NCI-H82 treated with DMSO at 0.1 percent for 48 hours (cell line): Measurements from ENCODE around the gene CYP3A7.
"Not testable (repeated sequence)": the region's sequence is repeated elsewhere in the genome, so short reads cannot be mapped to it uniquely, and the experiment has no call there.

Experiments
- DNase-seq: peaks from one replicate; lab custom pipeline; 2025; ENCODE audit not compliant: unreplicated experiment; lab: John Stamatoyannopoulos, UW

Gene CYP3A7

GRCh38 chr7:99734987-99735386 is at the start of gene CYP3A7:
TSS of gene CYP3A7 (minus strand) at chr7:99735196. CDS start at chr7:99735093, 103 bp downstream.
- no peak for DNase-seq

GRCh38 chr7:99784007-99784406 is 49.0 kb upstream of the CYP3A7 start, which contains the start of gene CYP3A4:
TSS of gene CYP3A4 (minus strand) at chr7:99784184. CDS start at chr7:99784081, 103 bp downstream.
- DNase-seq = no peak

- DNase-seq = no peak
Observed at GRCh38 chr7:99782012-99782953, 47.3 kb upstream of the CYP3A7 start.

DNA sequence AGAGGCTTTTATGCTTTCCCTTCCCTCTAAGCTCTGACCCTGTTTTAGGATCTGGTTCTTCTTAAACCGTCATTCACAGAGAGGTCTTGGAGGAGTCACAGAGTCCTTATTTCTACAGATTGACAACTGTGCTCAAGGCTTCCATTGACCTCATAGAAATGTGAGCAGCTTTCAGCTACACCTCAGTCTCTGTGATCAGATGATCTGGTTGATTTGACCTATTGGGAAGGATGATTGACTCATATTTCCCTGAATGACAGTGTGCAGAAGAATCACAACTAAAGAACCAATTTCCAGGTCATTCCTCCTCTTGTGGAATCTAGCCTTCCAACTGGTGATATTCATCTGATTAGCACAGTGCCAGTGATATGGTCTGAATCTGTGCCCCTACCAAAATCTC is 45.6 kb upstream of the CYP3A7 start:
- DNase-seq = no peak

DNA sequence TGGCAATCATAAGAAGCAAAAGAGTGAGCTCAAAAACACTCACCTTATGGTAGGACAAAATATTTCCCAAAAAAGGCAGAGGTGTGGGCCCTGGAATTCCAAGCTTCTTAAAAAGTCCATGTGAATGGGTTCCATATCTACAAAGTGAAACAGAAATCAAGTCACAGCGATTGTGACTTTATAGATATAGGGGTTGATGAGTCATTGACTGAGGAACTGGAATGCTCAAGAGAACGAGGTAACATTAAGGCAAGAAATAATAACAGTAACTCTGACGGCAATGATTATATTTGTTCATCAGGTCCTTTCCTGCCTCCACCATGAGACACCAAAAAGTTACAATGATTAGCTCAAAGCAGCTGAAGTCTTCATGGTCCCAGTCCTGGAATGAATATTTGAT is 45.0 kb upstream of the CYP3A7 start:
- DNase-seq = no peak

GRCh38 chr7:99778880-99779279 is 43.9 kb upstream of the CYP3A7 start:
- no peak for DNase-seq

- DNase-seq = not testable (repeated sequence)
Observed at GRCh38 chr7:99773395-99773794, 38.4 kb upstream of the CYP3A7 start.

DNA sequence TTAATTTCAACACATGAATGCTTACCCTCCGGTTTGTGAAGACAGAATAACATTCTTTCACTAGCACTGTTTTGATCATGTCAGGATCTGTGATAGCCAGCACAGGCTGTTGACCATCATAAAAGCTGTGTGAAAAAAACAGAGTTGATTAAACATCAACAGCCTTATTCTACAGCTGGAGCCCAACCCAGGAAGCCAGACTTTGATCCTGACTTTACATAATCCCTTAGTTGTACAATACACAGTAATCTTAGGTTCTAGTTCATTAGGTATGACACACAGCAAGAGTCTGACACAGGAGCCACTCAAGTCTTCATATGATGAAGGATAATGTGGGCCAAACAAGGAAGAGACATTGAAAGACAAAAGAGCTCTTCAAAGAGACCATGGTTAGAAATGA is 37.6 kb upstream of the CYP3A7 start:
- DNase-seq = no peak

GRCh38 chr7:99769494-99769893 is 34.5 kb upstream of the CYP3A7 start:
- not testable (repeated sequence) for DNase-seq

- DNase-seq = no peak
Observed at GRCh38 chr7:99768471-99768870, 33.5 kb upstream of the CYP3A7 start.

GRCh38 chr7:99767662-99768061 is 32.7 kb upstream of the CYP3A7 start:
- DNase-seq = no peak

GRCh38 chr7:99766484-99767099 is 31.6 kb upstream of the CYP3A7 start:
- no peak for DNase-seq

DNA sequence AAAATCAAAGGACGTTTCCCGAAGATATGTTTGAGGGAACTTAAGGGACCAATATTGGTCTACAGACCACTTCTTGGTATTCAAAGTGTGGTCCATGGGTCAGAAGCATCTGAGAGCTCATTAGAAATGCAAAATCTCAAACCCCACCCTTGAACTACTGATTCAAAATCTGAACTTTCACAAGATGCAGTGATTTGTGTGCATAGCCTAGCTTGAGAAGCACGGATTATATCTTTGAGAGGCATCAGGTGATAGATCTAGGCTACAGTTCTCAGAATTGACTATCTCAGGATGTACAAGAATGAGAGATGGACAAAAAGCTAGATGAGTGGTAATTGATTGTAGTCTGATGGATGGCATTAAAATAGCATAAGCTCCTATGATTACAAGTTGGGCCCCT is 29.5 kb upstream of the CYP3A7 start:
- no peak for DNase-seq

GRCh38 chr7:99762680-99763327 is 27.8 kb upstream of the CYP3A7 start:
- no peak for DNase-seq

DNA sequence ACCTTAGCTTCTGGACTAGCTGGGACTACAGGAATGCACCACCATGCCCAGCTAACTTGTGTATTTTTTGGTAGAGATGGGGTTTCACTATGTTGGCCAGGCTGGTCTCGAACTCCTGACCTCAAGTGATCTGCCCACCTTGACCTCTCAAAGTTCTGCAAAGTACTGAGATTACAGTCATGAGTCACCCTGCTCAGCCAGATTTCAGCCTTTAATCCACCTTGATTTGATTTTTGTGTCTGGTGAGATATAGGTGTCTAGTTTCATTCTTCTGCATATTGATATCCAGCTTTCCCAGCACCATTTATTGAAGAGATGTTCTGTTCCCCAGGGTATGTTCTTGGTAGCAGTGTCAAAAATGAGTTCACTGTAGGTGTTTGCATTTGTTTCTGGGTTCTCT is 20.1 kb upstream of the CYP3A7 start:
- DNase-seq = no peak

DNA sequence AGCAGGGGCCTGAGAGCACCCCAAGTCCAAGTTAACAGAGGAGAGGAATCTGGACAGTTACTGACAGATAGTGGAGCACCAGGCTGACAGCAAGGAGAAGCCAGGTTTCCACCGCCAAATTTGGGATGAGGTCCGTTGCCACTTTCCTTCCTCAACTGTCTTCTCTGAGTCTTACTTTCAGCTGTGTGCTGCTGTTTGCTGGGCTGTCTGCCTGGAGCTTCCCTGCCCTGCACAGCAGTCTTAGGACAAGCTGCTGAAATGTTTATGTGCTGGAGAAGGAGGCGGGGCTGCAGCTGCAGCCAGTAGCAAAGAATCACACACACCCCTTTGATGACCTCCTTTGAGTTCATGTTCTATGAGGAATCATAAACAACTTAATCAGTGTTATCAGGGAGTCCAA is 17.4 kb upstream of the CYP3A7 start:
- no peak for DNase-seq

- DNase-seq = not testable (repeated sequence)
Observed at GRCh38 chr7:99751322-99752052, 16.5 kb upstream of the CYP3A7 start.

GRCh38 chr7:99748846-99749579 is 14.0 kb upstream of the CYP3A7 start:
- DNase-seq = no peak

GRCh38 chr7:99746915-99747314 is 11.9 kb upstream of the CYP3A7 start:
- DNase-seq = not testable (repeated sequence)

DNA sequence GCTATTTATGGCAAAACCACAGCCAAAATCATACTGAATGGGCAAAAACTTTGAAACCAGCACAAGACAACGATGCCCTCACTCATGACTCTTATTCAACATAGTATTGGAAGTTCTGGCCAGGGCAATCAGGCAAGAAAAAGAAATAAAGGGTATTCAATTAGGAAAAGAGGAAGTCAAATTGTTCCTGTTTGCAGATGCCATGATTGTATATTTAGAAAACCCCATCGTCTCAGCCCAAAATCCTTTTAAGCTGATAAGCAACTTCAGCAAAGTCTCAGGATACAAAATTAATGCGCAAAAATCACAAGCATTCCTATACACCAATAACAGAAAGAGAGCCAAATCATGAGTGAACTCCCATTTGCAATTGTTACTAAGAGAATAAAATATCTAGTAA is 10.4 kb upstream of the CYP3A7 start:
- DNase-seq = not testable (repeated sequence)
